ENCODE measurements around the gene FKBP15.

DNA sequence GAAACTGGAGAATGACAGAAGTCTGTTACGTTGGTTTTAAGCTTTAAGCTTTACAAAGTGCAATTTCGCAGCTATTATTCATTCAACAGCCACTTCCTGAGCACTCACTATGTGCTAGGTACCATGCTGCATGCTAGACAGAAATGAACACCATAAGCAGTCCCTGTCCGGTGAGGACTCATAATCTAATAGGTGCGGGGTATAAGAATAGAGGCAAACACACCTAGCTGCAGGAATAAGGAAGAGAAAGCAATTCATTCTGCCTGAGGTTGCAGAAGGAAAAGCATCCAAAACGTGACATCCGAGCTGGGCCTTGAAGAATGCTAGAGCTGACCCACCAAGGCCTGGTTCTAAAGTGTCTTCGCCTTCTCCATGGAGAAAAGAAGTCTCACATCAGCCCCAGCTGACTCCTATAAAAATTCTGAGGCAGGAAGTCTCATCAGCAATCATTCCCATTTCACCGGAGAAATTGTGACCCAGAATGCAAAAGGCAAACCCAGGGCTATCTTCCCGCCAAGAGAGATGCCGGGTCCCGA lies 542 bp downstream of the FKBP15 start:
- TF ChIP-seq, protein P1, sequence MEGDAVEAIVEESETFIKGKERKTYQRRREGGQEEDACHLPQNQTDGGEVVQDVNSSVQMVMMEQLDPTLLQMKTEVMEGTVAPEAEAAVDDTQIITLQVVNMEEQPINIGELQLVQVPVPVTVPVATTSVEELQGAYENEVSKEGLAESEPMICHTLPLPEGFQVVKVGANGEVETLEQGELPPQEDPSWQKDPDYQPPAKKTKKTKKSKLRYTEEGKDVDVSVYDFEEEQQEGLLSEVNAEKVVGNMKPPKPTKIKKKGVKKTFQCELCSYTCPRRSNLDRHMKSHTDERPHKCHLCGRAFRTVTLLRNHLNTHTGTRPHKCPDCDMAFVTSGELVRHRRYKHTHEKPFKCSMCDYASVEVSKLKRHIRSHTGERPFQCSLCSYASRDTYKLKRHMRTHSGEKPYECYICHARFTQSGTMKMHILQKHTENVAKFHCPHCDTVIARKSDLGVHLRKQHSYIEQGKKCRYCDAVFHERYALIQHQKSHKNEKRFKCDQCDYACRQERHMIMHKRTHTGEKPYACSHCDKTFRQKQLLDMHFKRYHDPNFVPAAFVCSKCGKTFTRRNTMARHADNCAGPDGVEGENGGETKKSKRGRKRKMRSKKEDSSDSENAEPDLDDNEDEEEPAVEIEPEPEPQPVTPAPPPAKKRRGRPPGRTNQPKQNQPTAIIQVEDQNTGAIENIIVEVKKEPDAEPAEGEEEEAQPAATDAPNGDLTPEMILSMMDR (IDR thresholded peaks at IDR 0.05; ENCODE audit: borderline replicate concordance, extremely low read depth, low read length, poor library complexity, severe bottlenecking), result no peak
- TF ChIP-seq EZH2 (IDR thresholded peaks at IDR 0.05; ENCODE audit: borderline replicate concordance, low read depth, low read length, severe bottlenecking), result no peak

Data from DND-41 (cell line).